ENCODE data around the gene MROH9.

DNA sequence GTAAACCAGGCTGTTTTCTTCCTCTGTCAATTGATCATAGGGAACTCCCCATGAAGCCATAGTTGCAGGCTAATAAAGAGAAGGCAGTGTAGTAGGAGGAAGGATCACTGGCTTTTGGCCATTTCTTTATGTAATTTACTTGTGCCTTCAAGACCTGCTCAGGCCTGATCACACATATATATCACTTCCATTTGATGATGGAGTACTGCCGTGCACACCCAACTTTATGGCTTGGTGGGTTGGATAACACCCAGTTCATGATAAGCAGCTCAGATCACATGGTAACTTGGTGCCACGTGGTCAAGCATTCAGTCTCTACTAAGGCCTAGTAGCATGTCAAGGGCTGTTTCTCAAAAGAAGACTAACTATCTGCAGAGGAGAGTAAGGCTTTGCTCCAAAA is 4.1 kb downstream of the MROH9 start:
- TF ChIP-seq, protein P1, sequence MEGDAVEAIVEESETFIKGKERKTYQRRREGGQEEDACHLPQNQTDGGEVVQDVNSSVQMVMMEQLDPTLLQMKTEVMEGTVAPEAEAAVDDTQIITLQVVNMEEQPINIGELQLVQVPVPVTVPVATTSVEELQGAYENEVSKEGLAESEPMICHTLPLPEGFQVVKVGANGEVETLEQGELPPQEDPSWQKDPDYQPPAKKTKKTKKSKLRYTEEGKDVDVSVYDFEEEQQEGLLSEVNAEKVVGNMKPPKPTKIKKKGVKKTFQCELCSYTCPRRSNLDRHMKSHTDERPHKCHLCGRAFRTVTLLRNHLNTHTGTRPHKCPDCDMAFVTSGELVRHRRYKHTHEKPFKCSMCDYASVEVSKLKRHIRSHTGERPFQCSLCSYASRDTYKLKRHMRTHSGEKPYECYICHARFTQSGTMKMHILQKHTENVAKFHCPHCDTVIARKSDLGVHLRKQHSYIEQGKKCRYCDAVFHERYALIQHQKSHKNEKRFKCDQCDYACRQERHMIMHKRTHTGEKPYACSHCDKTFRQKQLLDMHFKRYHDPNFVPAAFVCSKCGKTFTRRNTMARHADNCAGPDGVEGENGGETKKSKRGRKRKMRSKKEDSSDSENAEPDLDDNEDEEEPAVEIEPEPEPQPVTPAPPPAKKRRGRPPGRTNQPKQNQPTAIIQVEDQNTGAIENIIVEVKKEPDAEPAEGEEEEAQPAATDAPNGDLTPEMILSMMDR (IDR thresholded peaks at IDR 0.05) = no peak
- TF ChIP-seq SIN3A (IDR thresholded peaks at IDR 0.05; ENCODE audit: borderline replicate concordance, insufficient read depth, low read depth, low read length) = no peak
- no peak for TF ChIP-seq POLR2AphosphoS5 (IDR thresholded peaks at IDR 0.05; ENCODE audit: low read depth, low read length)

Measured in Panc1 (cell line).